Neural progenitor cell (in vitro differentiated cells): ENCODE data around the gene ATG9B. TPM values are rescaled to one million over a fixed set of nuclear protein-coding genes. Genes with fewer than 3 reads are reported as not detected.

Source experiments
- DNase-seq: peaks from one replicate; pipeline ENCODE4 v3.0.0-alpha.2; 2016; ENCODE audit warnings: low spot score
- H2AFZ ChIP-seq: fragments of 200-600 bp; sonication (generic); replicated peaks from 2 replicates; pipeline ENCODE4 v1.6.1; 2016; ENCODE audit warnings: antibody characterized with exemption
- H3F3A ChIP-seq: fragments of 200-600 bp; sonication (generic); 2 replicates; pipeline ENCODE4 v1.6.1; 2016; ENCODE audit warnings: antibody characterized with exemption, low read depth
- H3K27ac ChIP-seq: fragments of 200-600 bp; sonication (generic); 2 replicates; pipeline ENCODE4 v1.5.1; 2016; ENCODE audit warnings: mild to moderate bottlenecking
- H3K27me3 ChIP-seq: fragments of 200-600 bp; sonication (generic); 2 replicates; pipeline ENCODE4 v1.6.1; 2016; ENCODE audit warnings: mild to moderate bottlenecking, moderate library complexity
- H3K36me3 ChIP-seq: fragments of 200-600 bp; sonication (generic); 2 replicates; pipeline ENCODE4 v1.5.1; 2016
- H3K4me1 ChIP-seq: fragments of 200-600 bp; sonication (generic); 2 replicates; pipeline ENCODE4 v1.6.1; 2016; ENCODE audit warnings: mixed run types
- H3K4me2 ChIP-seq: fragments of 200-600 bp; sonication (generic); 2 replicates; pipeline ENCODE4 v1.6.1; 2016
- H3K4me3 ChIP-seq: fragments of 200-600 bp; sonication (generic); 2 replicates; pipeline ENCODE4 v1.5.1; 2016
- H3K79me2 ChIP-seq: fragments of 200-600 bp; sonication (generic); 2 replicates; pipeline ENCODE4 v1.6.1; 2016; ENCODE audit warnings: low read depth
- H3K9ac ChIP-seq: fragments of 200-600 bp; sonication (generic); 2 replicates; pipeline ENCODE4 v1.6.1; 2016
- H3K9me3 ChIP-seq: fragments of 200-600 bp; sonication (generic); 2 replicates; pipeline ENCODE4 v1.5.1; 2016; ENCODE audit warnings: low read depth
- H4K20me1 ChIP-seq: fragments of 200-600 bp; sonication (generic); 2 replicates; pipeline ENCODE4 v1.6.1; 2016; ENCODE audit warnings: low read depth
- H3K27ac Mint-ChIP-seq: 3 replicates; pipeline ENCODE4 v1.8.0; 2021; ENCODE audit warnings: mixed read lengths
- H3K27me3 Mint-ChIP-seq: 2 replicates; pipeline ENCODE4 v1.8.0; 2022; ENCODE audit warnings: low read depth, mild to moderate bottlenecking, inconsistent platforms, moderate library complexity, mixed read lengths; ENCODE audit not compliant: insufficient read depth
- H3K36me3 Mint-ChIP-seq: 3 replicates; pipeline ENCODE4 v1.8.0; 2021; ENCODE audit warnings: mixed read lengths
- H3K4me1 Mint-ChIP-seq: 3 replicates; pipeline ENCODE4 v1.8.0; 2021; ENCODE audit warnings: mixed read lengths
- H3K4me3 Mint-ChIP-seq: 3 replicates; pipeline ENCODE4 v1.8.0; 2021; ENCODE audit warnings: mild to moderate bottlenecking, moderate library complexity, mixed read lengths
- H3K9me3 Mint-ChIP-seq: 3 replicates; pipeline ENCODE4 v1.8.0; 2020; ENCODE audit warnings: mixed read lengths
- CTCF ChIP-seq: fragments of 200-600 bp; sonication (generic); IDR thresholded peaks from 2 replicates; pipeline ENCODE4 v1.5.1; 2017; ENCODE audit warnings: antibody characterized with exemption, mild to moderate bottlenecking
- EZH2 ChIP-seq: fragments of 200-600 bp; sonication (generic); IDR thresholded peaks from 2 replicates; pipeline ENCODE4 v1.6.1; 2017; ENCODE audit warnings: antibody characterized with exemption, mild to moderate bottlenecking, moderate library complexity
- EZH2phosphoT487 ChIP-seq: fragments of 200-600 bp; sonication (generic); IDR thresholded peaks from 2 replicates; pipeline ENCODE4 v1.6.1; 2017; ENCODE audit warnings: antibody characterized with exemption
- total RNA-seq: library from RNA; depleted of rRNA; stranded (reverse); fragments of >200 nt; gene quantifications from 2 replicates; pipeline ENCODE4 v1.2.3, GENCODE V29; 2015; ENCODE audit warnings: low replicate concordance

ATG9B gene
- total RNA-seq, 1 donor from 2014 or later, result 0.43 TPM

GRCh38 chr7:150982351-150982750, 41.9 kb downstream of the ATG9B start:
- peaks cover 20% of the 10 kb centered on the region for H3K4me1 ChIP-seq
- Mint-ChIP-seq H3K27ac (no peak overlapping the region), H3K27me3 (peaks cover 37% of the 10 kb centered on the region), H3K4me1 (peaks cover 25% of the 10 kb centered on the region), H3K4me3 (no peak overlapping the region), H3K9me3 (no peaks in the 10 kb centered on the region), H3K36me3 (no peaks in the 10 kb centered on the region)
- H4K20me1 ChIP-seq, result peaks cover 3% of the 10 kb centered on the region
- H2AFZ ChIP-seq, result no peak overlapping the region
- no peaks in the 10 kb centered on the region for H3K79me2 ChIP-seq
- no peak overlapping the region for H3K9ac ChIP-seq
- no peak overlapping the region for H3K27ac ChIP-seq
- H3K9me3 ChIP-seq, result no peaks in the 10 kb centered on the region
- TF ChIP-seq EZH2phosphoT487 (no peak), CTCF (no peak), EZH2 (no peak)
- H3K36me3 ChIP-seq, result no peaks in the 10 kb centered on the region
- no peak overlapping the region for H3K4me3 ChIP-seq
- peaks cover 22% of the 10 kb centered on the region for H3F3A ChIP-seq
- no peak for DNase-seq
- H3K4me2 ChIP-seq, result no peak overlapping the region
- H3K27me3 ChIP-seq, result peaks cover 44% of the 10 kb centered on the region

GRCh38 chr7:150981644-150982043, 42.6 kb downstream of the ATG9B start:
- no peak overlapping the region for H2AFZ ChIP-seq
- no peaks in the 10 kb centered on the region for H3K9me3 ChIP-seq
- no peak overlapping the region for H3K9ac ChIP-seq
- no peak overlapping the region for H3K27ac ChIP-seq
- no peaks in the 10 kb centered on the region for H3K36me3 ChIP-seq
- peaks cover 22% of the 10 kb centered on the region for H3F3A ChIP-seq
- H3K27me3 ChIP-seq, result peaks cover 51% of the 10 kb centered on the region
- H3K4me3 ChIP-seq, result no peak overlapping the region
- no peak for DNase-seq
- TF ChIP-seq CTCF, result no peak
- no peak for TF ChIP-seq EZH2phosphoT487
- TF ChIP-seq EZH2, result no peak
- no peaks in the 10 kb centered on the region for H3K36me3 Mint-ChIP-seq
- peaks cover 28% of the 10 kb centered on the region for H3K4me1 ChIP-seq
- peaks cover 9% of the 10 kb centered on the region for H4K20me1 ChIP-seq
- H3K4me3 Mint-ChIP-seq, result peak overlapping the region; percentile 47
- no peak overlapping the region for H3K27ac Mint-ChIP-seq
- H3K79me2 ChIP-seq, result no peaks in the 10 kb centered on the region
- no peak overlapping the region for H3K4me2 ChIP-seq
- peaks cover 40% of the 10 kb centered on the region for H3K27me3 Mint-ChIP-seq
- H3K4me1 Mint-ChIP-seq, result peaks cover 32% of the 10 kb centered on the region
- H3K9me3 Mint-ChIP-seq, result no peaks in the 10 kb centered on the region

GRCh38 chr7:150980663-150981062, 43.6 kb downstream of the ATG9B start:
- Histone ChIP-seq H3F3A (peaks cover 30% of the 10 kb centered on the region), H3K27ac (no peak overlapping the region), H3K4me1 (peaks cover 36% of the 10 kb centered on the region), H3K36me3 (no peaks in the 10 kb centered on the region), H3K27me3 (peaks cover 59% of the 10 kb centered on the region), H2AFZ (no peak overlapping the region), H3K9ac (no peak overlapping the region), H3K79me2 (no peaks in the 10 kb centered on the region), H3K4me2 (peak overlapping the region; percentile 81), H3K4me3 (no peak overlapping the region), H4K20me1 (peaks cover 19% of the 10 kb centered on the region), H3K9me3 (no peaks in the 10 kb centered on the region)
- H3K36me3 Mint-ChIP-seq, result no peaks in the 10 kb centered on the region
- no peak overlapping the region for H3K27ac Mint-ChIP-seq
- no peaks in the 10 kb centered on the region for H3K9me3 Mint-ChIP-seq
- DNase-seq, result peak; percentile 77
- peak overlapping the region; percentile 71 for H3K4me3 Mint-ChIP-seq
- H3K4me1 Mint-ChIP-seq, result peaks cover 33% of the 10 kb centered on the region
- TF ChIP-seq EZH2 (no peak), EZH2phosphoT487 (no peak), CTCF (peak; percentile 39)
- H3K27me3 Mint-ChIP-seq, result peaks cover 42% of the 10 kb centered on the region
